ENCODE measurements around the gene CACNA2D4. TPM values are rescaled to one million over a fixed set of nuclear protein-coding genes. Genes with fewer than 3 reads are reported as not detected.

The CACNA2D4 gene
- total RNA-seq, 1 experiment from 2014 or later, result 1.7 TPM

GRCh38 chr12:1910468-1910867 is 8.0 kb downstream of the CACNA2D4 start:
- TF ChIP-seq FOSL1 (IDR thresholded peaks at IDR 0.05; ENCODE audit: low read depth) (no peak), SRF (IDR thresholded peaks at IDR 0.05; ENCODE audit: low read depth) (no peak), EZH2phosphoT487 (IDR thresholded peaks at IDR 0.05; ENCODE audit: borderline replicate concordance) (no peak), POLR2AphosphoS5 (IDR thresholded peaks at IDR 0.05; ENCODE audit: low read depth, low read length) (no peak), POLR2A (IDR thresholded peaks at IDR 0.05; ENCODE audit: borderline replicate concordance, extremely low read depth, insufficient read depth, insufficient read length) (no peak)
- RAD21 ChIA-PET (ENCODE audit: low non-redundant PET in 1 of 2, low total read pairs in 2 of 2, uncharacterized antibody in 2 of 2, unreplicated experiment in 2 of 2), result no interaction called here
- Histone ChIP-seq H3K27ac (ENCODE audit: low read depth, low read length) (no peak overlapping the region), H3K4me1 (ENCODE audit: control insufficient read depth in 1 of 2, insufficient read depth in 2 of 2, low read length in 2 of 2) (peaks cover 0 to 7% of the 10 kb centered on the region in 2 experiments; a peak in 1 of 4 replicates), H3K4me3 (replicated peaks in 1 of 2; ENCODE audit: low read depth in 1 of 2, low read length in 2 of 2) (no peak overlapping the region), H3K4me2 (ENCODE audit: low read length) (no peak overlapping the region), H3K27me3 (ENCODE audit: insufficient read depth, low read length) (no peaks in the 10 kb centered on the region), H4K20me1 (ENCODE audit: insufficient read depth) (no peaks in the 10 kb centered on the region), H2AFZ (ENCODE audit: low read depth, low read length, poor library complexity, severe bottlenecking) (no peak overlapping the region), H3K36me3 (ENCODE audit: control insufficient read depth in 1 of 2, insufficient read depth in 2 of 2, low read length in 2 of 2) (no peaks in the 10 kb centered on the region), H3K9me2 (ENCODE audit: insufficient read depth) (no peaks in the 10 kb centered on the region), H3K9ac (ENCODE audit: low read length) (no peak overlapping the region), H3K79me2 (ENCODE audit: insufficient read depth, low read length) (no peaks in the 10 kb centered on the region), H3K9me3 (ENCODE audit: control insufficient read depth in 1 of 2, insufficient read depth in 1 of 2, low read depth in 1 of 2, low read length in 2 of 2) (peaks cover 0 to 6% of the 10 kb centered on the region in 2 experiments; a peak in 2 of 4 replicates)
- DNase-seq (ENCODE audit: low read depth, low spot score), result no peak
- intact Hi-C loops (cut with micrococcal nuclease), result no loop called here
- ATAC-seq, result no peak
- POLR2A ChIA-PET, result no interaction called here
- CTCF ChIA-PET, result no interaction called here
- BruUV-seq (replicated peaks), result no TSS peak

DNA sequence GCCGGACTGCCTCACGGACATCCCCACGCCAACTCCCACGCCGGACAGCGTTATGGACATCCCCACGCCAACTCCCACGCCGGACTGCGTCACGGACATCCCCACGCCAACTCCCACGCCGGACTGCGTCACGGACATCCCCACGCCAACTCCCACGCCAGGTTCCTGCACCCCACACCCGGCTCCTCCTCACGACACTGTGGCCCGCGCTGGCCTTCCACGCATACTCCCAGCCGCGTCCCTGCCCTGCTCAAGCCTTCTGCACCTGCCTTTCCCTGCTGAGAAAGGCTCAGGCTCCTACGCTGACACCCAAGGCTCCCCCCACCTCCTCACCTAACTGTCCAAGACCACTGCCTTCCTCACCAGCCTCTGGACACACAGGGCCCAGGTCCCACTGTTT is 9.7 kb downstream of the CACNA2D4 start:
- Histone ChIP-seq H3K9me3 (ENCODE audit: control insufficient read depth in 1 of 2, insufficient read depth in 1 of 2, low read depth in 1 of 2, low read length in 2 of 2) (peaks cover 10 to 12% of the 10 kb centered on the region in 2 experiments; a peak in 2 of 4 replicates), H3K79me2 (ENCODE audit: insufficient read depth, low read length) (no peaks in the 10 kb centered on the region), H3K4me1 (ENCODE audit: control insufficient read depth in 1 of 2, insufficient read depth in 2 of 2, low read length in 2 of 2) (peaks cover 0 to 7% of the 10 kb centered on the region in 2 experiments; a peak in 1 of 4 replicates), H4K20me1 (ENCODE audit: insufficient read depth) (no peaks in the 10 kb centered on the region), H2AFZ (ENCODE audit: low read depth, low read length, poor library complexity, severe bottlenecking) (no peak overlapping the region), H3K9me2 (ENCODE audit: insufficient read depth) (no peaks in the 10 kb centered on the region), H3K9ac (ENCODE audit: low read length) (no peak overlapping the region), H3K4me2 (ENCODE audit: low read length) (no peak overlapping the region), H3K4me3 (replicated peaks in 1 of 2; ENCODE audit: low read depth in 1 of 2, low read length in 2 of 2) (no peak overlapping the region), H3K27me3 (ENCODE audit: insufficient read depth, low read length) (no peaks in the 10 kb centered on the region), H3K36me3 (ENCODE audit: control insufficient read depth in 1 of 2, insufficient read depth in 2 of 2, low read length in 2 of 2) (no peaks in the 10 kb centered on the region), H3K27ac (ENCODE audit: low read depth, low read length) (no peak overlapping the region)
- DNase-seq (ENCODE audit: low read depth, low spot score) (no peak), ATAC-seq (no peak)
- ChIA-PET POLR2A (no interaction called here), CTCF (no interaction called here), RAD21 (ENCODE audit: low non-redundant PET in 1 of 2, low total read pairs in 2 of 2, uncharacterized antibody in 2 of 2, unreplicated experiment in 2 of 2) (no interaction called here)
- no TSS peak for BruUV-seq (replicated peaks)
- intact Hi-C loops (cut with micrococcal nuclease), result no loop called here
- TF ChIP-seq ZNF274 (IDR thresholded peaks at IDR 0.05; ENCODE audit: low read depth, low read length) (no peak), FOSL1 (IDR thresholded peaks at IDR 0.05; ENCODE audit: low read depth) (no peak), ATF3 (IDR thresholded peaks at IDR 0.05) (no peak), SRF (IDR thresholded peaks at IDR 0.05; ENCODE audit: low read depth) (no peak), CEBPB (IDR thresholded peaks at IDR 0.05; ENCODE audit: low read depth) (no peak), CBX3 (IDR thresholded peaks at IDR 0.05; ENCODE audit: low read depth) (no peak), ELF1 (IDR thresholded peaks at IDR 0.05; ENCODE audit: borderline replicate concordance, low read depth) (no peak), POLR2AphosphoS5 (IDR thresholded peaks at IDR 0.05; ENCODE audit: low read depth, low read length) (no peak), SIN3A (IDR thresholded peaks at IDR 0.05; ENCODE audit: low read depth) (no peak), YY1 (IDR thresholded peaks at IDR 0.05; ENCODE audit: extremely low read depth, insufficient replicate concordance, low read depth, low read length) (no peak), RAD21 (IDR thresholded peaks at IDR 0.05; ENCODE audit: low read depth) (no peak), JUND (IDR thresholded peaks at IDR 0.05) (no peak), ZFX (IDR thresholded peaks at IDR 0.05) (no peak)
- TF ChIP-seq, protein P1, sequence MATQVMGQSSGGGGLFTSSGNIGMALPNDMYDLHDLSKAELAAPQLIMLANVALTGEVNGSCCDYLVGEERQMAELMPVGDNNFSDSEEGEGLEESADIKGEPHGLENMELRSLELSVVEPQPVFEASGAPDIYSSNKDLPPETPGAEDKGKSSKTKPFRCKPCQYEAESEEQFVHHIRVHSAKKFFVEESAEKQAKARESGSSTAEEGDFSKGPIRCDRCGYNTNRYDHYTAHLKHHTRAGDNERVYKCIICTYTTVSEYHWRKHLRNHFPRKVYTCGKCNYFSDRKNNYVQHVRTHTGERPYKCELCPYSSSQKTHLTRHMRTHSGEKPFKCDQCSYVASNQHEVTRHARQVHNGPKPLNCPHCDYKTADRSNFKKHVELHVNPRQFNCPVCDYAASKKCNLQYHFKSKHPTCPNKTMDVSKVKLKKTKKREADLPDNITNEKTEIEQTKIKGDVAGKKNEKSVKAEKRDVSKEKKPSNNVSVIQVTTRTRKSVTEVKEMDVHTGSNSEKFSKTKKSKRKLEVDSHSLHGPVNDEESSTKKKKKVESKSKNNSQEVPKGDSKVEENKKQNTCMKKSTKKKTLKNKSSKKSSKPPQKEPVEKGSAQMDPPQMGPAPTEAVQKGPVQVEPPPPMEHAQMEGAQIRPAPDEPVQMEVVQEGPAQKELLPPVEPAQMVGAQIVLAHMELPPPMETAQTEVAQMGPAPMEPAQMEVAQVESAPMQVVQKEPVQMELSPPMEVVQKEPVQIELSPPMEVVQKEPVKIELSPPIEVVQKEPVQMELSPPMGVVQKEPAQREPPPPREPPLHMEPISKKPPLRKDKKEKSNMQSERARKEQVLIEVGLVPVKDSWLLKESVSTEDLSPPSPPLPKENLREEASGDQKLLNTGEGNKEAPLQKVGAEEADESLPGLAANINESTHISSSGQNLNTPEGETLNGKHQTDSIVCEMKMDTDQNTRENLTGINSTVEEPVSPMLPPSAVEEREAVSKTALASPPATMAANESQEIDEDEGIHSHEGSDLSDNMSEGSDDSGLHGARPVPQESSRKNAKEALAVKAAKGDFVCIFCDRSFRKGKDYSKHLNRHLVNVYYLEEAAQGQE (IDR thresholded peaks at IDR 0.05; ENCODE audit: low read depth), result no peak
- TF ChIP-seq, protein P2, sequence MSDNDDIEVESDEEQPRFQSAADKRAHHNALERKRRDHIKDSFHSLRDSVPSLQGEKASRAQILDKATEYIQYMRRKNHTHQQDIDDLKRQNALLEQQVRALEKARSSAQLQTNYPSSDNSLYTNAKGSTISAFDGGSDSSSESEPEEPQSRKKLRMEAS (IDR thresholded peaks at IDR 0.05), result no peak
